ENCODE results near the gene ARPC1A. TPM values are rescaled to one million over a fixed set of nuclear protein-coding genes. Genes with fewer than 3 reads are reported as not detected.
A peak's percentile ranks its signal among the peaks of the same experiment; 100 is the strongest.

Gene ARPC1A
- total and polyA plus RNA-seq, 2 donors (not counting 1 experiment from before 2014, with no cell fraction given), result 184 to 226 TPM

DNA sequence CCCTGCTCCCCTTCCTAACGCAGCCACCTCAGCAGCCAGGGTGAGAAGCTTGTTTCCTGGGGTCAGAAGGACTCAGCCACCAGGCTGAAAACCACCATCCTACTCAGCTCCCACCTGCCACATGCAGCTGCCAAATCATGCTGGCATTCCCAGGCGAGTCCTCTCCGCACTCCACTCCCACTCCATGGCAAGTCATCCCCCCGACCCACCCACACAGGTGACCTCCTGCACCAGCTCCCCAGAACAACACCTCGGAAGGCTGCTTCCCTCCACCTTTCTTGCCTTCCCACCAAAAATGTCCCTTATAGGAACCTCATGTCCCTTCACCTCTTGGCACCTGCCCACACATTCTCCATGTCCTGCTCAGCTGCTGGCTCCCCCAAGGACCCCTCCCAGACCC, 78.1 kb downstream of the ARPC1A start:
- H3K9me3 ChIP-seq (ENCODE audit: control insufficient read depth, insufficient read depth, low read depth, low read length), result no peaks in the 10 kb centered on the region
- H3K4me2 ChIP-seq (ENCODE audit: extremely low read depth, insufficient read depth, low read length), result no peak overlapping the region
- no peak overlapping the region for H3K9ac ChIP-seq (ENCODE audit: insufficient read depth, low read length)
- DNase-seq (ENCODE audit: low read depth in 2 of 2), result no peak
- H3K27me3 ChIP-seq (ENCODE audit: control insufficient read depth, insufficient read depth, low read length), result no peaks in the 10 kb centered on the region
- peaks cover 11% of the 10 kb centered on the region for H3K4me1 ChIP-seq (ENCODE audit: control insufficient read depth, extremely low read depth, insufficient read depth, low read length)
- H3K36me3 ChIP-seq (ENCODE audit: control insufficient read depth, insufficient read depth, low read length), result peaks cover 20% of the 10 kb centered on the region
- no peaks in the 10 kb centered on the region for H4K20me1 ChIP-seq (ENCODE audit: control insufficient read depth, extremely low read depth, insufficient read depth, low read length)
- TF ChIP-seq, protein P1, sequence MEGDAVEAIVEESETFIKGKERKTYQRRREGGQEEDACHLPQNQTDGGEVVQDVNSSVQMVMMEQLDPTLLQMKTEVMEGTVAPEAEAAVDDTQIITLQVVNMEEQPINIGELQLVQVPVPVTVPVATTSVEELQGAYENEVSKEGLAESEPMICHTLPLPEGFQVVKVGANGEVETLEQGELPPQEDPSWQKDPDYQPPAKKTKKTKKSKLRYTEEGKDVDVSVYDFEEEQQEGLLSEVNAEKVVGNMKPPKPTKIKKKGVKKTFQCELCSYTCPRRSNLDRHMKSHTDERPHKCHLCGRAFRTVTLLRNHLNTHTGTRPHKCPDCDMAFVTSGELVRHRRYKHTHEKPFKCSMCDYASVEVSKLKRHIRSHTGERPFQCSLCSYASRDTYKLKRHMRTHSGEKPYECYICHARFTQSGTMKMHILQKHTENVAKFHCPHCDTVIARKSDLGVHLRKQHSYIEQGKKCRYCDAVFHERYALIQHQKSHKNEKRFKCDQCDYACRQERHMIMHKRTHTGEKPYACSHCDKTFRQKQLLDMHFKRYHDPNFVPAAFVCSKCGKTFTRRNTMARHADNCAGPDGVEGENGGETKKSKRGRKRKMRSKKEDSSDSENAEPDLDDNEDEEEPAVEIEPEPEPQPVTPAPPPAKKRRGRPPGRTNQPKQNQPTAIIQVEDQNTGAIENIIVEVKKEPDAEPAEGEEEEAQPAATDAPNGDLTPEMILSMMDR (conservative IDR thresholded peaks at IDR 0.05 in 1 of 2, IDR thresholded peaks at IDR 0.05 in 1 of 2; ENCODE audit: low read depth in 1 of 2, low read length in 2 of 2), result no peak
- no peak for TF ChIP-seq EZH2 (IDR thresholded peaks at IDR 0.05; ENCODE audit: low read length, missing control alignments)
- no peak overlapping the region for H3K4me3 ChIP-seq (replicated peaks in 1 of 4; ENCODE audit: control extremely low read depth in 1 of 4, insufficient read depth in 1 of 4, low read depth in 3 of 4, low read length in 4 of 4)
- H2AFZ ChIP-seq (ENCODE audit: low read length), result no peak overlapping the region
- peaks cover 56% of the 10 kb centered on the region for H3K79me2 ChIP-seq (ENCODE audit: control insufficient read depth, insufficient read depth, low read length)
- no peak overlapping the region for H3K27ac ChIP-seq (ENCODE audit: insufficient read depth, low read length)

DNA sequence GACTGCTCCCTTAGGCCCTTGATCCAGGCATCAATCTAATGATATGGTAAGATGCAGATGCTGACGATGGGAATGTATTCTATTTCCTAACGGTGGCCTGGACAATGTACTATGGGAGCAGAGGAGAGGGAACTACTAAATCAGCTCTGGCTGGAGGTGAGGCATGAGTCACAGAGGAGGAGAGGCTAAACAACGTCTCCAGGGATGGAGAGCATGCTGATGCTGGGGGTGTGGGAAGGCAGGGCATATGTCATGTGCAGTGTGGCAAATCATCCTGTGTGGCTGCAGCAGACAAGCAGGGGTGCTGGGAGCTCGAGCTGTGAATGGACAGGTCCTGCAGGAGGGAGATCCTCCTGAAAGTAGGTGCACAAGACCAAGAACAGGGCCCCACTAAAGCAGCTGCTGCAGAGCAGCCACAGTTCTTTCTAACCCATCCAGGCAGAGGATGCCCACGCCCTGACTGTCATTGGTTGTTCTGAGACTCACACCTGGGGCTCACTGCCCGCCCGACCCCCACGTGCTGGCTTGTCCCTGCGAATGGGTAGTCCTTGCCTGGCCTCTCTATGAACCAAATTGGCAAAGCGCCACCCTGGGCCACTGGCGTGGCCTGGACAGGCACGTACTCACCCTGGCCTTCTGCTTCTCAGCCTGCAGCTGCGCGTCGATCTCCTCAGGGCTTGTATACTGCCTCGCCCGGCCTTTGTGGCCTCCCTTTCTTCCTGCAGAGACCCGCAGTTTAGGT, 78.7 kb downstream of the ARPC1A start:
- no peak overlapping the region for H3K4me2 ChIP-seq (ENCODE audit: extremely low read depth, insufficient read depth, low read length)
- peaks cover 62% of the 10 kb centered on the region for H3K79me2 ChIP-seq (ENCODE audit: control insufficient read depth, insufficient read depth, low read length)
- DNase-seq (ENCODE audit: low read depth in 2 of 2), result peak in 1 of 2 donors; percentile 33
- H3K9ac ChIP-seq (ENCODE audit: insufficient read depth, low read length), result no peak overlapping the region
- no peaks in the 10 kb centered on the region for H3K9me3 ChIP-seq (ENCODE audit: control insufficient read depth, insufficient read depth, low read depth, low read length)
- TF ChIP-seq, protein P1 (conservative IDR thresholded peaks at IDR 0.05 in 1 of 2, IDR thresholded peaks at IDR 0.05 in 1 of 2; ENCODE audit: low read depth in 1 of 2, low read length in 2 of 2), result no peak
- TF ChIP-seq EZH2 (IDR thresholded peaks at IDR 0.05; ENCODE audit: low read length, missing control alignments), result no peak
- peaks cover 18% of the 10 kb centered on the region for H3K36me3 ChIP-seq (ENCODE audit: control insufficient read depth, insufficient read depth, low read length)
- H3K4me1 ChIP-seq (ENCODE audit: control insufficient read depth, extremely low read depth, insufficient read depth, low read length), result peaks cover 11% of the 10 kb centered on the region
- H2AFZ ChIP-seq (ENCODE audit: low read length), result no peak overlapping the region
- no peaks in the 10 kb centered on the region for H4K20me1 ChIP-seq (ENCODE audit: control insufficient read depth, extremely low read depth, insufficient read depth, low read length)
- no peaks in the 10 kb centered on the region for H3K27me3 ChIP-seq (ENCODE audit: control insufficient read depth, insufficient read depth, low read length)
- no peak overlapping the region for H3K4me3 ChIP-seq (replicated peaks in 1 of 4; ENCODE audit: control extremely low read depth in 1 of 4, insufficient read depth in 1 of 4, low read depth in 3 of 4, low read length in 4 of 4)
- no peak overlapping the region for H3K27ac ChIP-seq (ENCODE audit: insufficient read depth, low read length)

DNA sequence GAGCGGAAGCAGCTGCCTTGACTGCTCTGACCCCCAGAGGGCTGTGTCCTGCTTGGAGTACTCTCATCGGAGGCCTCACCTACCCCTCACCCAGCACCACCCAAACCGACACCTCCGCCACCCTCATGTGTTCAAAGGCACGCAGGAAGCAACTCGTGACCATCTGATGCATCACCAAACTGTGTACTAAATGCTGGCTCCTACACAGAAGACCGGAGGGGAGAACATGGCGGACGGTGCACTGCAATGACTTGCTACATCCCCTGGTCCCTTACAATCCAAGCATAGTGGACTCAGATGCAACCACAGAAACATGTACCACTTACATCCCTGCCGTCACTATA, 79.3 kb downstream of the ARPC1A start:
- no peak for DNase-seq (ENCODE audit: low read depth in 2 of 2)
- no peak for TF ChIP-seq EZH2 (IDR thresholded peaks at IDR 0.05; ENCODE audit: low read length, missing control alignments)
- TF ChIP-seq, protein P1 (conservative IDR thresholded peaks at IDR 0.05 in 1 of 2, IDR thresholded peaks at IDR 0.05 in 1 of 2; ENCODE audit: low read depth in 1 of 2, low read length in 2 of 2), result no peak
- peaks cover 13% of the 10 kb centered on the region for H3K4me1 ChIP-seq (ENCODE audit: control insufficient read depth, extremely low read depth, insufficient read depth, low read length)
- no peak overlapping the region for H3K27ac ChIP-seq (ENCODE audit: insufficient read depth, low read length)
- no peaks in the 10 kb centered on the region for H4K20me1 ChIP-seq (ENCODE audit: control insufficient read depth, extremely low read depth, insufficient read depth, low read length)
- H3K4me2 ChIP-seq (ENCODE audit: extremely low read depth, insufficient read depth, low read length), result no peak overlapping the region
- no peak overlapping the region for H2AFZ ChIP-seq (ENCODE audit: low read length)
- peaks cover 15% of the 10 kb centered on the region for H3K36me3 ChIP-seq (ENCODE audit: control insufficient read depth, insufficient read depth, low read length)
- H3K4me3 ChIP-seq (replicated peaks in 1 of 4; ENCODE audit: control extremely low read depth in 1 of 4, insufficient read depth in 1 of 4, low read depth in 3 of 4, low read length in 4 of 4), result no peak overlapping the region
- H3K9ac ChIP-seq (ENCODE audit: insufficient read depth, low read length), result no peak overlapping the region
- peaks cover 67% of the 10 kb centered on the region for H3K79me2 ChIP-seq (ENCODE audit: control insufficient read depth, insufficient read depth, low read length)
- no peaks in the 10 kb centered on the region for H3K9me3 ChIP-seq (ENCODE audit: control insufficient read depth, insufficient read depth, low read depth, low read length)
- no peaks in the 10 kb centered on the region for H3K27me3 ChIP-seq (ENCODE audit: control insufficient read depth, insufficient read depth, low read length)

All from fibroblast of lung (primary cell).